Epithelial cell of proximal tubule (primary cell): Measurements from ENCODE around the gene ULK4. TPM values are rescaled to one million over a fixed set of nuclear protein-coding genes. Genes with fewer than 3 reads are reported as not detected.
"Not testable (repeated sequence)": the region's sequence is repeated elsewhere in the genome, so short reads cannot be mapped to it uniquely, and the experiment has no call there.

ENCODE experiments used
- DNase-seq: peaks from one replicate; pipeline ENCODE4 v3.0.0-alpha.2; 2011; ENCODE audit warnings: low read depth
- H3K4me3 ChIP-seq: 2 replicates; pipeline ENCODE4 v1.5.1; 2011; ENCODE audit warnings: low read depth, mild to moderate bottlenecking, low read length
- CTCF ChIP-seq: conservative IDR thresholded peaks from 2 replicates; pipeline ENCODE4 v1.5.1; 2012; ENCODE audit warnings: low read depth, mild to moderate bottlenecking, low read length
- total RNA-seq: library from RNA; depleted of rRNA; stranded (reverse); fragments of >200 nt; gene quantifications from 2 replicates; pipeline ENCODE4 v1.2.3, GENCODE V29; 2015

ULK4 gene
- total RNA-seq, 1 donor from 2014 or later, result 2.2 TPM

GRCh38 chr3:41853540-41854196 is 108.2 kb downstream of the ULK4 start:
- TF ChIP-seq CTCF, result no peak
- no peak overlapping the region for H3K4me3 ChIP-seq
- DNase-seq, result no peak

GRCh38 chr3:41848753-41849574 is 112.9 kb downstream of the ULK4 start:
- no peak overlapping the region for H3K4me3 ChIP-seq
- no peak for TF ChIP-seq CTCF
- no peak for DNase-seq

GRCh38 chr3:41847679-41848078 is 114.2 kb downstream of the ULK4 start:
- DNase-seq, result no peak
- no peak overlapping the region for H3K4me3 ChIP-seq
- no peak for TF ChIP-seq CTCF

- no peak for TF ChIP-seq CTCF
- H3K4me3 ChIP-seq, result no peak overlapping the region
- no peak for DNase-seq
Observed at GRCh38 chr3:41846850-41847249, 115.1 kb downstream of the ULK4 start.

- DNase-seq, result no peak
Observed at GRCh38 chr3:41845826-41846225, 116.1 kb downstream of the ULK4 start.

GRCh38 chr3:41844256-41844655 is 117.6 kb downstream of the ULK4 start:
- not testable (repeated sequence) for H3K4me3 ChIP-seq, DNase-seq

More at GRCh38 chr3:41845826-41846225, 116.1 kb downstream of the ULK4 start:
- TF ChIP-seq CTCF, result no peak
- H3K4me3 ChIP-seq, result no peak overlapping the region

GRCh38 chr3:41840936-41841668 is 120.8 kb downstream of the ULK4 start:
- not testable (repeated sequence) for H3K4me3 ChIP-seq, DNase-seq
